ENCODE data around the gene LRFN3. TPM values are rescaled to one million over a fixed set of nuclear protein-coding genes. Genes with fewer than 3 reads are reported as not detected.
A peak's percentile ranks its signal among the peaks of the same experiment; 100 is the strongest.

The LRFN3 gene
- polyA plus RNA-seq, 1 experiment, result 0.69 TPM

- ChIA-PET POLR2A (no interaction called here), CTCF (interaction anchor here (0.6 to 1.6 kb wide), 2 partner anchors 11 to 56 kb away, joined by 4 to 5 read pairs; no protein-coding TSS in a partner anchor)
- Histone ChIP-seq H3K9me3 (ENCODE audit: control insufficient read depth, insufficient read depth, low read length) (no peaks in the 10 kb centered on the region; the same call in 1 of the 2 replicates), H3K27me3 (ENCODE audit: control insufficient read depth, insufficient read depth, low read length) (no peaks in the 10 kb centered on the region), H3K27ac (ENCODE audit: low read depth, low read length) (no peak overlapping the region), H3K4me3 (ENCODE audit: low read depth, low read length) (peak overlapping the region; percentile 74)
- TF ChIP-seq CTCF (IDR thresholded peaks at IDR 0.05; ENCODE audit: low read depth, low read length), result no peak
- DNase-seq (ENCODE audit: low read depth, low spot score), result no peak
These were observed 2.4 kb downstream of the LRFN3 start for GRCh38 chr19:35938282-35939224.

GRCh38 chr19:35939307-35940077 lies 3.3 kb downstream of the LRFN3 start:
- Histone ChIP-seq H3K4me3 (ENCODE audit: low read depth, low read length) (no peak overlapping the region), H3K27ac (ENCODE audit: low read depth, low read length) (no peak overlapping the region), H3K27me3 (ENCODE audit: control insufficient read depth, insufficient read depth, low read length) (no peaks in the 10 kb centered on the region), H3K9me3 (ENCODE audit: control insufficient read depth, insufficient read depth, low read length) (no peaks in the 10 kb centered on the region; the same call in 1 of the 2 replicates)
- CTCF ChIA-PET, result no interaction called here
- POLR2A ChIA-PET, result no interaction called here
- no peak for DNase-seq (ENCODE audit: low read depth, low spot score)
- no peak for TF ChIP-seq CTCF (IDR thresholded peaks at IDR 0.05; ENCODE audit: low read depth, low read length)

GRCh38 chr19:35940078-35940775 lies 4.1 kb downstream of the LRFN3 start:
- Histone ChIP-seq H3K27ac (ENCODE audit: low read depth, low read length) (no peak overlapping the region), H3K4me3 (ENCODE audit: low read depth, low read length) (no peak overlapping the region), H3K9me3 (ENCODE audit: control insufficient read depth, insufficient read depth, low read length) (no peaks in the 10 kb centered on the region; the same call in 1 of the 2 replicates), H3K27me3 (ENCODE audit: control insufficient read depth, insufficient read depth, low read length) (no peaks in the 10 kb centered on the region)
- DNase-seq (ENCODE audit: low read depth, low spot score), result no peak
- CTCF ChIA-PET, result no interaction called here
- no peak for TF ChIP-seq CTCF (IDR thresholded peaks at IDR 0.05; ENCODE audit: low read depth, low read length)
- POLR2A ChIA-PET, result no interaction called here

GRCh38 chr19:35940839-35941238 lies 4.7 kb downstream of the LRFN3 start:
- Histone ChIP-seq H3K27me3 (ENCODE audit: control insufficient read depth, insufficient read depth, low read length) (no peaks in the 10 kb centered on the region), H3K4me3 (ENCODE audit: low read depth, low read length) (no peak overlapping the region), H3K9me3 (ENCODE audit: control insufficient read depth, insufficient read depth, low read length) (no peaks in the 10 kb centered on the region; the same call in 1 of the 2 replicates), H3K27ac (ENCODE audit: low read depth, low read length) (no peak overlapping the region)
- POLR2A ChIA-PET, result no interaction called here
- no peak for DNase-seq (ENCODE audit: low read depth, low spot score)
- CTCF ChIA-PET, result no interaction called here
- TF ChIP-seq CTCF (IDR thresholded peaks at IDR 0.05; ENCODE audit: low read depth, low read length), result no peak

Measured in AG04450 (cell line).